GM18499 (cell line): ENCODE data around the gene NFKBIE.

Experiments used
- ATAC-seq: cut with Tn5 transposase; IDR thresholded peaks from one replicate; pipeline ENCODE4 v1.9.1; 2021; ENCODE audit warnings: moderate number of reproducible peaks; ENCODE audit not compliant: insufficient read depth, unreplicated experiment

The NFKBIE gene

DNA sequence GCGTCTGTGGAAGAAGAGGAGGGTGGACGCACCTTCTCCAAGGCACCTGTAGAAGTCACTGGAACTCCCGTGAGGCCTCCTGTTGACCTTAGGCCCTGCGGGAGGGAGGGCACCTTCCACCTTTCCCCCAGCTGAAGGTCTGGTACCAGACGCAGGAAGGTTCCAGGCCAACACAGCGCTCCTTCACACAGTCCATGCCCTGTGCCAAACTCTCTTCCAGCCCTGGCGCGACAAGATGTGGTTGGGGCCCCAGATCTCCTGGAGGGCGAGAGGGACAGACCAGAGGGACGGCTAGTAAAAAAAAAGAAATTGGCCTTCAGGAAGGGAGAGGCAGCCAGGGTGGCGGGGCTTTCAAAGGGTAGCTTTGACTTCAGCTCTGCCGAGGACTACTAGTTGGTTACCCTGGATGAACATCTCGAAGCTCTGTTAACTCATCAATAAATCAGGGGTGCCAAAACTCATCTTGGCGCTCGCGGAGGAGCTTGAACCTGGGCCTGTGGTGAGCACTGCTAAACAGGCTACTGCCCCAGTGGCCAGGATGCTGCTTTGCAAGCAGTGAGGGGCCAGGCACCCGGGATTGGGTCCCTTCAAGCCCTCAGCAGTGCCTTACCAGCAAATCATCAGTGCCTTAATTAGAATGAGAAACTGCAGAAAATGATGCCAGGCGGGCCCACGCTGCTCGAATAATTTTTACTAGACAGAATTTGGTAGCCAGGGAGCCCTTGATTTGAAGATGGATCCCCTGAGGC, 32.9 kb upstream of the NFKBIE start:
- no peak for ATAC-seq

DNA sequence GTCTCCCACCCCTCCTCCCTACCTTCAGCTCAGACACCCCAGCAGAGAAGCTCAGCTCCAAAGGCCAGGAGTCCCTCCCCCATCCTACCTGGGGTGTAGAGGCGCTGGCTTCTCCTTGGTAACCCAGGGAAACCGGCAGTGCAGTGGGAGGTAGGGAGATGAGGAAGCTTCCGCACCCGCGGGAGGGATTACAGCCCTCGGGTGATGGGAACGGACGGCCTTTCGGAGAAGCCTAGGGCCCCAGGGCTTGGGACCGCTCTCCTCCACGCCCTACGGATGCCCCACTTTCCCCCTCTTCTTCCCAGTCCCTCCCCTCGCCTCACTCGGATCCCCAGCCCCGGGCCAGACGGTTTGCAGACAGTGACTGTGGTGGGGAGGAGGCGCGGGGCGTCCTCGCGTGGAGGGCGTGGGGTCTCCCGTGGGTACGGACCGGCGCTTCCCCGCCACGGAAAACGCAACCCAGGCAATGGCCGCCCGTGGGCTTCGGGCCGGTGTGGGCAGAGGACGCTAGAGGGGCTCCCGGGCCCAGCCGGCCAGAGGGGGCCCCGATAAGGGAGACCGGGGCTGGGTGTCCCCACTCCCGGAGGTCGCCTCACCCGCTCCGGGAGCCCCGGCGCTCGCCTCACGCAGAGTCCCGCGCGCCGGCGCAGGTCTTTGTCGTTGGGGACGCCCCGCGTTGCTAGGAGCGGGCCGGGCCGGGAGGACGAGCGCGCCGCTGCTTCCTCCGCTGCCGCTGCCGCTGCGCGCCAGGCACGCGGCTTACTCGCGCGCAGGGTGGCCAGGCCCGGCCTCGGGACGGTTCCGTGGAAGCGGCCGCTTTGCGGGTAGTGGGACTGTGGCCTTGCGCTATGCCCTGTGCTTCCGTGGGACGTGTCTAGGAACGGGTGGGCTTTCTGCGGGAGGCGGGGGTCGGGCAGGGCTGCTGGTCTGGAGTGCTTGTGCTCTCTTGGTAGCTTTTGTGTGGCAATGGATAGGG, 32.0 kb upstream of the NFKBIE start:
- no peak for ATAC-seq

- ATAC-seq: no peak
Observed at GRCh38 chr6:44294832-44295791, 29.8 kb upstream of the NFKBIE start.

DNA sequence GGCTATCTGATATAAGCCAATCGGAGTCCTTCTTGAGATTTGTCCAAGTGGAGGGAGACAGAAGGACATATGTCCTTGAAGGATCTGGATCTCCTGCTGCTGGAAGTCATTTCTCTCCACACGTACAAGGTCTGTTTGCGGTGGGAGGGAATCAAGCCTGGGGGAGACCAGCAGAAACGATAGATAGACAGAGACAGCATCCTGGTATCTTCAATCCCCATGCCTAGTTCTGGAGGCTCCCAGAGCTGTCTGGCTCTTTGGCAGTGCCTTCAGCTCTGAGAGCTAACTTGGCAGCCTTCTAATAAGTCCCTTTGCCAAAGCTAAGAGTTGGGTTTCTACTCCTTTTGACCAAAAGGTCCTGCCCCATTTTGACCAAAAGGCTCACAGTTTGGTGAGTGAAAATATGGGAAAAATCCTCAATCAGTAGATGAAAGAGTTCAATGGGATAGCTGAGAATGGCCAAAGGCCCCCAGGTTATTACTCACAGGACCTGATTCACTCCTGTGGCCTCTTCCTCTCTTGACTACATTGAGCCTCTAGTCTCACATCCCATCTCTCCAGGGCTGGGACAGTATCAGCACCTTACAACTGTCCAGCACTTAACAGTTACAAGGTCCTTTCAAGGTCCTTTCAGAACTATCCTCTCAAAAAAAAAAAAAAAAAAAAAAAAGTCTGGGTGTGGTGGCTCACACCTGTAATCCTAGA, 27.5 kb upstream of the NFKBIE start:
- ATAC-seq: no peak

GRCh38 chr6:44291841-44292240, 26.5 kb upstream of the NFKBIE start:
- ATAC-seq: no peak

- no peak for ATAC-seq
Observed at GRCh38 chr6:44289726-44290260, 24.4 kb upstream of the NFKBIE start.

DNA sequence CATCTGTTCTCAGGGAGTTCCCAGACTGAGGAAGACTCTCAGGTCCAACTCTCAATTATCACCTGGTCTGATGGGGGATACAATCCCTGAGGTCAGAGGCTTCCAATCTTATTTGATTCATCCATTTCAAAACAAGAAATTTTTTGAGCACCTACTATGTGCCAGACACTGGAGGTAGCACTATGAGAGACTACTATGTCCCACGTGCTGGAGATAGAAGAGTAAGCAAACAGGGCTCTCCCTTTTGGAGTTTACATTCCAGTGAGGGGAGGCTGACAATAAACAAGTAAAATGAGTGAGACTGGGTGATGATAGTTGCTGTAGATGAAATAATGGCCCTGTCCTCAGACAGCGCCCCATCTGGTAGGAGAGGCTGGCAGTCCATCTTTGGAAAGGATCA, 21.4 kb upstream of the NFKBIE start:
- ATAC-seq: no peak

DNA sequence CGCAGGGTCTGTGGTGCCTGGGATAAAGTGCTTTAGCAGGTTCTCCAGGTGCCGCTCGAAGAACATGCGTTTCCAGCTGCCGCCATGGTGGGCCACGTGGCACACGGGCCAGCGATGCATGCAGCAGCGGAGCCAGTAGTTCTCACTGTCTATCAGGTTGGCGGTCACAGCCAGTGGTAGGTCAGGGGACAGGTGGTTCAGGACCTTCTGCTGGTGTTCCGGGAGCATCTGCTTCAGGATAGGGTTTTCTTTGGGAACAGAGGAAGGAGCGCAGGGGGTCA, 20.9 kb upstream of the NFKBIE start:
- no peak for ATAC-seq

DNA sequence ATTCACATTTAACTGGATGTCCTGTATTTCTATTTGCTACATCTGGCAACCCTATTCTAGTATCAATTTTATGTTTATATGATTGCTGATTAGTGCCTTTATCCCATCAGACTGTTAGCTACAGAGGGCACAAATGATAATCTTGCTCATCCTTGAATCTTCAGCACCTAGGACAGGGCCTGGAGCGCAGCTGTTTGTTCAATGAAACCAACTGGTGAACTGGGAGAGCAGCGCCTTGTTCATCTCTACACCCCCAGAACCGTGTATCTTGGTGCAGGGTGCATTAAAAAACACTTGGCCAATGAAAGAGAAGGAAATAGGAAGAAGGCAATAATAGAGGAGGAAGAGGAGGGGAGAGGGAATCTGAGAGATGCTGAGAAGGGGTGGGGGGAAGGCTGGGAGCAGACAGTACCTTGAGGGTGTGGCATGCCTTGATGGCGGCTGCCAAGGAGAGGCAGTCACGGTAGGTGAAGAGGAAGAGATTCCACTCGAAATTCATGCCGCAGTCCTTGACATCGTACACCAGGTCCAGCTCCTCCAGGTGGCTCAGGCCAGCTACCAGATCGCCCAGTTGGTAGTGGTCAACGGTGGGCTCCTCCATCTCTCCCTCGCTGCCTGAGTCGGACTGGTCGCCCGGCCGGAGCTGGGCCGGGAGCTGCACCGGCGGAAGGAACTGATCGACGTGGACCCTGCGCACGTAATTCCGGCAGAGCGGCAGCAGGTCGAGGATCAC, 20.4 kb upstream of the NFKBIE start:
- no peak for ATAC-seq

DNA sequence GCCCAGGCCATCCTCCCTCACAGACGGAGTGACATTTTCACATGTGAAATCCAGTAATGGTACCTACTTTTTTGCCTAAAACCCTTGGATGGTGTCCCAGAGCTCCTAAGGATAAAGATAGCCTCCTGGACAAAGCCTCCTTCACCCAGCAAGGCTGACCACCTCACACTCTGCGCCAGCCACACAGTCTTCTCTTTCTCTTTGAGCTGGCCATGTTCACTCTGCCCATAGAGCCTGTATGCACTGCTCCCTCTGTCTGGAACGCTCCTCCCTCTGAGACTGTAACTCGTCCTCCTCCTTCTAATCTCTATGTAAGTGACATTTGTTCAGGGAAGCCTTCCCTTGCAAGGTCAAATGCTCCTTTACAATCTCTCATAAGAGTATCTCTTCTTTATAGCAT, 19.5 kb upstream of the NFKBIE start:
- ATAC-seq: no peak

- no peak for ATAC-seq
Observed at GRCh38 chr6:44284121-44284520, 18.8 kb upstream of the NFKBIE start.

DNA sequence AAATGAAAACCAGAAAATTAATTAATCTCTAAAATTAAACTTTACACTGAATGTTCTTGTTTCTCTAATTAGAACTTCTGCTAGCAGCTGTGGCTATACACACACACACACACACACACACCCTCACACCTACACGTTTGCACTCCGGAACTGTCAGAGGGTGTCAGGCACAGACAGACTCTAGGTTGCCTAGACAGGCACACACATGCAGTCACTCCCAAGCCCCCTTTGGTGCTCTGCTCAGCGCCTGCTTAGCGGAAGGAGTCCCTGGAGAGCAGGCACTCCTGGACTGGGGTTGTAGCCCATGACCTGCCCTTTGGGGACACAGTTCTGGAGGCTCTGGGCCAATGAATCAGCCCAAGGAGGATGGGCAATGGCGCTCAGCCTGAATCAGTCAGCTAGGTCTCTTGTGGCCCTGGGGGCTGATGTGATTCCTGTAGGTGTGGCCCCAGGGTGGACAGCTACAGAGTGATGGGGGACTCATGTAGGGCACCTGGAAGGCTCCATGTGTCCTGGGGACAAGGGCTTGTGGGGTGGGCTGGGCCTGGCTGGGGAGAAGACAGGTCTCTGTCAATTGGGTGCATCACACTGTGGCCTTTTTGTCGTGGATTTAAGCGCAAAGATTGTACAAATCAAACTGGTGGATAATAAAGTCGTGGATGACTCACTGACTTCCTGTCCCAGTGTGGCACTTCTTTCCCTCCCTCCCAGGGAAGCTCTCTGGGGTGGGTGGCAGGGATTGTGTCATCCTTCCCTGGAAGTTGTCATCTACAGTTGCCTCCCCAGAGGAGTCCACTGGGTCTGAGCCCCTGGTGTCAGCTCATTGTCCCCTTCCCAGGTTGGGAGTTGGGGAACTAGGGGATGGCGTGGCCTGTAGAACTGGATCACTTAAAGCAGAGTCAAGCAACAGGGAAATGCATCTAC, 13.7 kb upstream of the NFKBIE start:
- ATAC-seq: no peak

DNA sequence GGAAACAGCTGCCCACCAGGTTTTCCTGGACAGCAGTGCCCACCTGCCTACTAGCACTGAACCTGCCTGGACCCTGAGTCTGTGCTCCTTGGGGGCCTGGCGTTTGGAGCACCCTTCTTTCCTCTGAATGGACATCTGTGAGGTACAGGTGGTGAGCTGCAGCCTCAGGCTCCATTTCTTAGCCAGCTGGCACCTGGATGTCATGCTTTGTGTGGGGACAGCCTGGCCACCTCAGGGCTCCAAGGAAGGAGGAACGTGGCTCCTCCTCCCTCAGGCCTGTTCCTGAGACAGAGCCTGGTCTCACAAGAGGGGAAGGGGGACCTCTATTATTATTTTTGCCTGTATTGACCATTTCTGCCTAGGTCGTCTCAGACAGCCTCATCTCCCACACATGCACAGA, 13.0 kb upstream of the NFKBIE start:
- no peak for ATAC-seq

DNA sequence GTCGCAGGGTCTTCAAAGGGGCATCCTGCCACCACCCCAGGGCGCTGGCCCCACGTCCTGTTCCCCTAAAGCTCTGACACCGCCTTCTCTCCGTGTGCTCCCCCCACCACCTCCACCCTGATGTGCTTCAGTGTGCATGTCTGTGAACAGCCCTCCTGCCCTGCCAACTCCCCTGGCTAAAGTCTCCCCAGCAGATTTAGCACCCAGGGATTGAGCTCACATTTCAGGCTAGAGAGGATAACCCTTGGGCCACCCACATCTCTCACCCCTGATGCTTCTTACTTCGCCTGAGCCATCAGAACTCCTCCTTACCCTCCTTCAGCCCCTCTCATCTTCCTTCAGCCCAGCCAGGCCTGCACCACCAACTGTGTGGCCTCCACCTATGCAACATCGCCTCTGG, 12.4 kb upstream of the NFKBIE start:
- ATAC-seq: no peak

DNA sequence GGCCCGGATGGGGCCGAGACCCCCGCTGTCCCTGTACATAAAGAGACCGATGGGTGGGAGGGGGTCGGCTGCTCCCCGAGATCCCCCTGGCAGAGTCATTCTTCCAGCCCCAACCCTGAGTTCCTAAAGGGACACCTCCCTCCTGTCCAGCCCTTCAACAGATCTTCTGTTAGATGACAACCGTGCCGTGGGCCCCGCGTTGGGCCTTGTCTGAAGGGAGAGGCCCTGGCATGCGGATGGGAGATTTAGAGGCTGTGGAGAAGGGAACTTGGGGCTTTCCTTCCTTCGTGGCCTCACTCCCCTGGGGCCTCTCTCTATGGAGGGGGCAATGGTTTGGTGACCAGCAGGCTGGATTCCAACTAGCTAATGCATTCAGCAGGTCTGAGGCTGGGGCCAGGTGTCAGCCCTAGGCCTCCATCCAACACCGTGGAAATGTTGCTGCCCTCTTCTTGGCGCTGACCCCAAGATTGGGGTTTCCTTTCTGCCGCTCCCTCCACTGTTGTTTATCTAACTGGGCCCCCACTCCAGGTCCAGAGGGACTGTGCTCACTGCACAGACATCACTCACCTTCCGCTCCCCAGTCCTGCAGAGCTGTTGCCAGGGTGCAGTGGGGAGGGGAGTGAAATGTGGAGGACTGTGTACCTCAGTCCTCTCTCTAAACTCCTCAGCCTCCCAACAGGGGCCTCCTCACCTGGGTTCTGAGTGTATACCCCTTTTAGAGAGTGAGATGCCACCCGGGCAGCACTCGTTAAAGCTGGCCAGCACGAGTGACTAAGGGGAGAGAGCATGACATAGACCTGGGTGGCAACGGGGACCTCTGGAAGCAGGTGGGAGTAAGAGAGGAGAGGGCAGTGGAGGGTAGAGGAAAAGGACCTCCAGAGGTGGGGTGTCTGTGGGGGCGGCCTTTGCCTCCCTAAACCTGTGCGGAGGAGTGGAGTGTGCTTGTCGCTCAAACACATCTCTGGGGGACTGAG, 11.6 kb upstream of the NFKBIE start:
- no peak for ATAC-seq

DNA sequence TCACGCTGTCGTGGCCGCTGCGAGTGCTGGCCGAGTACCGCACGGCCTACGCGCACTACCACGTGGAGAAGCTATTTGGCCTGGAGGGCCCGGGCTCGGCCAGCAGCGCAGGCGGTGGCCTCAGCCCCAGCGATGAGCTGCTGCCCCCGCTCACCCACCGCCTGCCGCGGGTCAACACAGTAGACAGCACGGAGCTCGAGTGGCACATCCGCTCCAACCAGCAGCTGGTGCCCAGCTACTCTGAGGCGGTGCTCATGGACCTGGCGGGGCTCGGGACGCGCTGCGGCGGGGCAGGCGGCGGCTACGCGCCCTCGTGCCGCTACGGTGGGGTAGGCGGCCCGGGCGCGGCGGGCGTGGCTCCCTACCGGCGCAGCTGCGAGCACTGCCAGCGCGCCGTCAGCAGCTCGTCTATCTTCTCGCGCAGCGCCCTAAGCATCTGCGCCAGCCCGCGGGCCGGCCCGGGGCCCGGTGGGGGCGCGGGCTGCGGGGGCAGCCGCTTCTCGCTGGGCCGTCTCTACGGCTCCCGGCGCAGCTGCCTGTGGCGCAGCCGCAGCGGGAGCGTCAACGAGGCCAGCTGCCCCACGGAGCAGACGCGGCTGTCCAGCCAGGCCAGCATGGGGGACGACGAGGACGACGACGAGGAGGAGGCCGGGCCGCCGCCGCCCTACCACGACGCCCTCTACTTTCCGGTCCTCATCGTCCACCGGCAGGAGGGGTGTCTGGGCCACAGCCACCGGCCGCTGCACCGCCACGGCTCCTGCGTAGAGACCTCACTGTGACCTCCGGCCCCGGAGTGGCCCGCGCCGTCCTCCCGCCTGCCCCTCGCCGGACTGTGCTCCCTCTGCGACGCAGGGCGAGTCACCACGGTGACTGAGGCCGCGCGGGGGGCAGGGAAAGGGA, 10.6 kb upstream of the NFKBIE start:
- ATAC-seq: no peak
